WTC11 (cell line): Measurements from ENCODE around the gene TCF12. TPM values are rescaled to one million over a fixed set of nuclear protein-coding genes. Genes with fewer than 3 reads are reported as not detected.
A peak's percentile ranks its signal among the peaks of the same experiment; 100 is the strongest.

Experiments
- ATAC-seq: fragments of 200-7000 bp; cut with Tn5 transposase; 2 replicates; pipeline ENCODE4 v1.10.0; 2021; ENCODE audit warnings: mild to moderate bottlenecking, moderate library complexity
- CTCF ChIA-PET: fragments of 300-600 bp; sonication (Branson Sonifier 250); formaldehyde crosslinking; loops from one replicate; lab custom pipeline; 2021; ENCODE audit warnings: antibody characterized with exemption; lab: Charles Lee
- POLR2A ChIA-PET: fragments of 350-600 bp; sonication (Branson Sonifier 250); formaldehyde crosslinking; loops from one replicate; lab custom pipeline; 2021; ENCODE audit warnings: antibody characterized with exemption; lab: Charles Lee
- DNase-seq: peaks from one replicate; pipeline ENCODE4 v3.0.0; 2021; ENCODE audit warnings: low spot score
- H3K27ac Mint-ChIP-seq: 2 replicates; pipeline ENCODE4 v1.8.0; 2021; ENCODE audit warnings: mixed read lengths
- H3K27me3 Mint-ChIP-seq: 2 replicates; pipeline ENCODE4 v1.8.0; 2021; ENCODE audit warnings: low read depth, mild to moderate bottlenecking, moderate library complexity, mixed read lengths
- H3K36me3 Mint-ChIP-seq: 2 replicates; pipeline ENCODE4 v1.8.0; 2021; ENCODE audit warnings: mixed read lengths
- H3K4me1 Mint-ChIP-seq: 2 replicates; pipeline ENCODE4 v1.8.0; 2022; ENCODE audit warnings: mixed read lengths
- H3K4me3 Mint-ChIP-seq: 2 replicates; pipeline ENCODE4 v1.8.0; 2021; ENCODE audit warnings: mild to moderate bottlenecking, moderate library complexity, mixed read lengths
- H3K9me3 Mint-ChIP-seq: 2 replicates; pipeline ENCODE4 v1.8.0; 2021; ENCODE audit warnings: mixed read lengths
- AR ChIP-seq: fragments of 250-450 bp; sonication (Bioruptor Pico); IDR thresholded peaks from 2 replicates; pipeline ENCODE4 v1.9.0; 2021; ENCODE audit warnings: mild to moderate bottlenecking
- ATF2 ChIP-seq: sonication (generic); formaldehyde crosslinking; IDR thresholded peaks from 2 replicates; pipeline ENCODE4 v1.8.1; 2022; ENCODE audit warnings: low read depth, missing genetic modification reagents, borderline replicate concordance
- EMX1 ChIP-seq: fragments of 250-450 bp; sonication (Bioruptor Pico); IDR thresholded peaks from 2 replicates; pipeline ENCODE4 v1.8.0; 2021; ENCODE audit warnings: mild to moderate bottlenecking
- ESRRA ChIP-seq: sonication (generic); formaldehyde crosslinking; IDR thresholded peaks from 2 replicates; pipeline ENCODE4 v1.8.1; 2022; ENCODE audit warnings: mild to moderate bottlenecking, missing genetic modification reagents, borderline replicate concordance
- GRHL2 ChIP-seq: fragments of 250-450 bp; sonication (Bioruptor Pico); IDR thresholded peaks from 2 replicates; pipeline ENCODE4 v1.8.0; 2022; ENCODE audit warnings: mild to moderate bottlenecking, moderate library complexity; ENCODE audit not compliant: insufficient replicate concordance, severe bottlenecking
- MAX ChIP-seq: sonication (generic); formaldehyde crosslinking; IDR thresholded peaks from 2 replicates; pipeline ENCODE4 v1.8.0; 2022; ENCODE audit warnings: mild to moderate bottlenecking, missing genetic modification reagents
- MYBL2 ChIP-seq: sonication (generic); formaldehyde crosslinking; IDR thresholded peaks from 2 replicates; pipeline ENCODE4 v1.8.1; 2023; ENCODE audit warnings: mild to moderate bottlenecking, moderate library complexity, missing genetic modification reagents
- NR2C2 ChIP-seq: sonication (generic); formaldehyde crosslinking; IDR thresholded peaks from 2 replicates; pipeline ENCODE4 v1.8.0; 2022; ENCODE audit warnings: mild to moderate bottlenecking, missing genetic modification reagents
- OVOL2 ChIP-seq: fragments of 250-450 bp; sonication (Bioruptor Pico); IDR thresholded peaks from 2 replicates; pipeline ENCODE4 v1.9.0; 2021; ENCODE audit warnings: mild to moderate bottlenecking, borderline replicate concordance
- SMAD3 ChIP-seq: sonication (generic); formaldehyde crosslinking; IDR thresholded peaks from 2 replicates; pipeline ENCODE4 v1.8.0; 2022; ENCODE audit warnings: missing genetic modification reagents, mild to moderate bottlenecking, borderline replicate concordance
- TCF7 ChIP-seq: sonication (generic); formaldehyde crosslinking; IDR thresholded peaks from 2 replicates; pipeline ENCODE4 v1.8.0; 2022; ENCODE audit warnings: mild to moderate bottlenecking, low read depth, missing genetic modification reagents, moderate library complexity
- ZBTB43 ChIP-seq: sonication (generic); formaldehyde crosslinking; IDR thresholded peaks from 2 replicates; pipeline ENCODE4 v1.8.1; 2023; ENCODE audit warnings: mild to moderate bottlenecking, missing genetic modification reagents
- ZNF317 ChIP-seq: sonication (generic); formaldehyde crosslinking; IDR thresholded peaks from 2 replicates; pipeline ENCODE4 v1.8.1; 2023; ENCODE audit warnings: low read depth, mild to moderate bottlenecking, moderate library complexity, missing genetic modification reagents, borderline replicate concordance
- ZNF416 ChIP-seq: fragments of 250-450 bp; sonication (Bioruptor Pico); IDR thresholded peaks from 2 replicates; pipeline ENCODE4 v1.9.0; 2021; ENCODE audit warnings: mild to moderate bottlenecking, inconsistent platforms
- total RNA-seq: library from RNA; stranded (reverse); gene quantifications from 3 replicates; pipeline ENCODE4 v1.2.3, GENCODE V29; 2021
- TF ChIP-seq, protein P1 (sequence below): sonication (generic); formaldehyde crosslinking; IDR thresholded peaks from 2 replicates; pipeline ENCODE4 v1.8.0; 2022; ENCODE audit warnings: mild to moderate bottlenecking, missing genetic modification reagents
- TF ChIP-seq, protein P2 (sequence below): fragments of 200-600 bp; IDR thresholded peaks from 2 replicates; pipeline ENCODE4 v1.8.0; 2022; ENCODE audit warnings: antibody characterized with exemption

Gene TCF12
- total RNA-seq, 1 experiment from 2014 or later = 73.2 TPM

DNA sequence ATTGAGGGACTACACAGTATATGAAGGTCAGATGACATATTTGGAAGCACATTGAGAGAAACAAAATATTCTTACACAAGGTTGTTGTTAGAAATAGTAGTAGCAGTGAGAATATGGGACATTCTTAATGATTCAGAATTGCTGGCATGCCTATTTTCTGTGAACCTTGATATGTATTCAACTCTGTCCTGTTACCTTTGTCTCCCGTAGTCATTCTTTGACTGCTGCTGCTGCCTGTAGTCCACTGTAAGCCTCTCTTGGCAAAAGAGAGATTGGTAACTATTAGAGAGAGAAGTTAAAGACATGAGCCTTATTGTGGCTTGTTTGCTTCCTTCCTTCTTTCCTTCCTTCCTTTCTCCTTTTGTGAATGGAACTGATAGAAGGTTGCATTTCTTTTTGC, 64.5 kb downstream of the TCF12 start (continued):
- TF ChIP-seq AR (CRISPR knock-in tag) (no peak), ZBTB43 (CRISPR knock-in tag) (no peak), MAX (CRISPR knock-in tag) (no peak), NR2C2 (CRISPR knock-in tag) (no peak), ATF2 (CRISPR knock-in tag) (no peak), OVOL2 (CRISPR knock-in tag) (no peak), ZNF416 (CRISPR knock-in tag) (no peak)
- TF ChIP-seq, all 79 proteins: peak for 0

- POLR2A ChIA-PET = no interaction called here
- H3K27ac Mint-ChIP-seq = peak overlapping the region; percentile 24
- CTCF ChIA-PET = no interaction called here
- H3K4me3 Mint-ChIP-seq = no peak overlapping the region
- no peaks in the 10 kb centered on the region for H3K36me3 Mint-ChIP-seq
- peaks cover 57% of the 10 kb centered on the region for H3K4me1 Mint-ChIP-seq
- ATAC-seq = no peak
- no peaks in the 10 kb centered on the region for H3K27me3 Mint-ChIP-seq
- DNase-seq = no peak
- no peak for TF ChIP-seq SMAD3
- H3K9me3 Mint-ChIP-seq = no peaks in the 10 kb centered on the region
Observed at GRCh38 chr15:56984681-56985481, 66.4 kb downstream of the TCF12 start.

- DNase-seq (no peak), ATAC-seq (no peak)
- H3K4me3 Mint-ChIP-seq = no peak overlapping the region
- H3K9me3 Mint-ChIP-seq = no peaks in the 10 kb centered on the region
- TF ChIP-seq, protein P1, sequence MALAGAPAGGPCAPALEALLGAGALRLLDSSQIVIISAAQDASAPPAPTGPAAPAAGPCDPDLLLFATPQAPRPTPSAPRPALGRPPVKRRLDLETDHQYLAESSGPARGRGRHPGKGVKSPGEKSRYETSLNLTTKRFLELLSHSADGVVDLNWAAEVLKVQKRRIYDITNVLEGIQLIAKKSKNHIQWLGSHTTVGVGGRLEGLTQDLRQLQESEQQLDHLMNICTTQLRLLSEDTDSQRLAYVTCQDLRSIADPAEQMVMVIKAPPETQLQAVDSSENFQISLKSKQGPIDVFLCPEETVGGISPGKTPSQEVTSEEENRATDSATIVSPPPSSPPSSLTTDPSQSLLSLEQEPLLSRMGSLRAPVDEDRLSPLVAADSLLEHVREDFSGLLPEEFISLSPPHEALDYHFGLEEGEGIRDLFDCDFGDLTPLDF (CRISPR knock-in tag) = no peak
- TF ChIP-seq GRHL2 (no peak), ZNF317 (CRISPR knock-in tag) (no peak), EMX1 (CRISPR knock-in tag) (no peak), MYBL2 (no peak), ESRRA (no peak), TCF7 (no peak)
- TF ChIP-seq, protein P2, sequence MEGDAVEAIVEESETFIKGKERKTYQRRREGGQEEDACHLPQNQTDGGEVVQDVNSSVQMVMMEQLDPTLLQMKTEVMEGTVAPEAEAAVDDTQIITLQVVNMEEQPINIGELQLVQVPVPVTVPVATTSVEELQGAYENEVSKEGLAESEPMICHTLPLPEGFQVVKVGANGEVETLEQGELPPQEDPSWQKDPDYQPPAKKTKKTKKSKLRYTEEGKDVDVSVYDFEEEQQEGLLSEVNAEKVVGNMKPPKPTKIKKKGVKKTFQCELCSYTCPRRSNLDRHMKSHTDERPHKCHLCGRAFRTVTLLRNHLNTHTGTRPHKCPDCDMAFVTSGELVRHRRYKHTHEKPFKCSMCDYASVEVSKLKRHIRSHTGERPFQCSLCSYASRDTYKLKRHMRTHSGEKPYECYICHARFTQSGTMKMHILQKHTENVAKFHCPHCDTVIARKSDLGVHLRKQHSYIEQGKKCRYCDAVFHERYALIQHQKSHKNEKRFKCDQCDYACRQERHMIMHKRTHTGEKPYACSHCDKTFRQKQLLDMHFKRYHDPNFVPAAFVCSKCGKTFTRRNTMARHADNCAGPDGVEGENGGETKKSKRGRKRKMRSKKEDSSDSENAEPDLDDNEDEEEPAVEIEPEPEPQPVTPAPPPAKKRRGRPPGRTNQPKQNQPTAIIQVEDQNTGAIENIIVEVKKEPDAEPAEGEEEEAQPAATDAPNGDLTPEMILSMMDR = no peak
- CTCF ChIA-PET = no interaction called here
- 0 out of 2 replicates have a peak overlapping the region, but pooled peaks have one; percentile 32 for H3K27ac Mint-ChIP-seq
- H3K27me3 Mint-ChIP-seq = no peaks in the 10 kb centered on the region
- H3K4me1 Mint-ChIP-seq = peaks cover 53% of the 10 kb centered on the region
- H3K36me3 Mint-ChIP-seq = no peaks in the 10 kb centered on the region
- POLR2A ChIA-PET = interaction anchor here (0.5 kb wide), 1 partner anchor 60 kb away, joined by 4 read pairs; no protein-coding TSS in a partner anchor
Observed at GRCh38 chr15:56985856-56986255, 67.4 kb downstream of the TCF12 start.
